Measurements from ENCODE around the gene FKBP5. TPM values are rescaled to one million over a fixed set of nuclear protein-coding genes. Genes with fewer than 3 reads are reported as not detected.

FKBP5 gene
- polyA plus RNA-seq, 2 of the 4 experiments (the other 2 are of a cell fraction) = 8.4 to 11.7 TPM

DNA sequence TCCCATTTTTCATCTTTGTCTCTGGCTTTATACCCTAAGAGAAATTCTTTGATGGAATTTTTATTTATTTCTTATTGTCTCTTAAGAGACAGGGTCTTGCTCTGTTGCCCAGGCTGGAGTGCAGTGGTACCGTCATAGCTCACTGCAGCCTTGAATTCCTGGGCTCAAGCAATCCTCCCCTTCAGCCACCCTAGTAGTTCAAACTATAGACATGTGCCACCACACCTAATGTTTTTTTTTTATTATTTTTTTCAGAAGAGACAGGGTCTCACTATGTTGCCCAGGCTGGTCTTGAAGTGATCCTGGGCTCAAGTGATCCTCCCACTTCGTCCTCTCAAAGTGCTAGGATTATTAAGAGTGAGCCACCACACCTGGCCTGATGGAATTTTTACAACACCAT is 40.5 kb downstream of the FKBP5 start:
- ChIA-PET POLR2A (no interaction called here), CTCF (interaction anchor here (0.6 to 1.2 kb wide), 2 partner anchors 131 to 447 kb away, joined by 3 read pairs; no protein-coding TSS in a partner anchor)
- Histone ChIP-seq H3K4me3 (no peak overlapping the region), H3K27ac (no peak overlapping the region), H3K9me3 (no peaks in the 10 kb centered on the region), H3K4me2 (no peak overlapping the region), H3K4me1 (no peaks in the 10 kb centered on the region)
- no peak for TF ChIP-seq FOXS1 (CRISPR knock-in tag; IDR thresholded peaks at IDR 0.05)
- no peak for TF ChIP-seq TP53 (CRISPR knock-in tag; IDR thresholded peaks at IDR 0.05)
- TF ChIP-seq, protein P1, sequence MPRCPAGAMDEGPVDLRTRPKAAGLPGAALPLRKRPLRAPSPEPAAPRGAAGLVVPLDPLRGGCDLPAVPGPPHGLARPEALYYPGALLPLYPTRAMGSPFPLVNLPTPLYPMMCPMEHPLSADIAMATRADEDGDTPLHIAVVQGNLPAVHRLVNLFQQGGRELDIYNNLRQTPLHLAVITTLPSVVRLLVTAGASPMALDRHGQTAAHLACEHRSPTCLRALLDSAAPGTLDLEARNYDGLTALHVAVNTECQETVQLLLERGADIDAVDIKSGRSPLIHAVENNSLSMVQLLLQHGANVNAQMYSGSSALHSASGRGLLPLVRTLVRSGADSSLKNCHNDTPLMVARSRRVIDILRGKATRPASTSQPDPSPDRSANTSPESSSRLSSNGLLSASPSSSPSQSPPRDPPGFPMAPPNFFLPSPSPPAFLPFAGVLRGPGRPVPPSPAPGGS (IDR thresholded peaks at IDR 0.05) = no peak
- TF ChIP-seq EP300 (IDR thresholded peaks at IDR 0.05) = no peak
- no peak for TF ChIP-seq KDM5A (IDR thresholded peaks at IDR 0.05)
- no peak for TF ChIP-seq KDM1A (IDR thresholded peaks at IDR 0.05; ENCODE audit: low read depth)
- TF ChIP-seq ZSCAN20 (CRISPR knock-in tag; IDR thresholded peaks at IDR 0.05) = no peak
- no peak for TF ChIP-seq TFCP2L1 (CRISPR knock-in tag; IDR thresholded peaks at IDR 0.05)
- no peak for TF ChIP-seq FOSL2 (IDR thresholded peaks at IDR 0.05)
- TF ChIP-seq FOSL2 (CRISPR knock-in tag; IDR thresholded peaks at IDR 0.05) = no peak
- FAIRE-seq = no peak
- no peak for DNase-seq (ENCODE audit: low read depth in 1 of 2, low spot score in 1 of 2)
- no peak for ATAC-seq
- 93% methylated on average over 2 of the region's 2 CpGs for WGBS (ENCODE audit: missing lambda C conversion rate)

DNA sequence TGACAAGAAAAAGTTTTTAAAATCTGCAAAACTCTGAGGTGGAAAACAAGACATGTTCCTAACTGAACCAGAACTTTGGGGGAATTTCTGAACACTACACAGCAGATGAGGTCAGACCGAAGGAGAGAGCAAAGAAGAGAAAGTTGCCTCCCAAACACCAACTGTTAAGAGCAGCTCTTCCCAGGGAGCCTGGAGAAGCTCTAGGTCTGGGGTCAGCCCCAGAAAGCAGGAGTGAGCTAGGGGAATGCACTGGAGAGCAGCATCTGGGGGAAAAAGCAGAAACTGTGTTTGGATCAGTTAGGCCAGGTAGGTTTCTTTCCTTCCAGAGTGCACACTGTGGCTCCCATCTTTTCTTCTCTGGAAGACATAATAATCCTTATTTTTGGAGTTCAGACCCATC is 41.3 kb downstream of the FKBP5 start:
- no peak overlapping the region for H3K4me2 ChIP-seq
- TF ChIP-seq EP300 (IDR thresholded peaks at IDR 0.05) (no peak), BHLHE40 (IDR thresholded peaks at IDR 0.05; ENCODE audit: low read depth, low read length) (no peak), CBX2 (IDR thresholded peaks at IDR 0.05; ENCODE audit: borderline replicate concordance, low read depth) (no peak), FOSB (CRISPR knock-in tag; IDR thresholded peaks at IDR 0.05) (no peak), JUNB (IDR thresholded peaks at IDR 0.05) (no peak), SMC3 (IDR thresholded peaks at IDR 0.05) (no peak)
- no peak overlapping the region for H3K4me3 ChIP-seq
- no peaks in the 10 kb centered on the region for H3K4me1 ChIP-seq
- DNase-seq (ENCODE audit: low read depth in 1 of 2, low spot score in 1 of 2) (no peak), FAIRE-seq (no peak), ATAC-seq (no peak)
- POLR2A ChIA-PET = no interaction called here
- WGBS (ENCODE audit: missing lambda C conversion rate) = 69% methylated on average over 1 of the region's 1 CpG
- H3K9me3 ChIP-seq = no peaks in the 10 kb centered on the region
- CTCF ChIA-PET = interaction anchor here (0.6 kb wide), 1 partner anchor 23 kb away, joined by 3 read pairs; no protein-coding TSS in a partner anchor
- H3K27ac ChIP-seq = no peak overlapping the region

DNA sequence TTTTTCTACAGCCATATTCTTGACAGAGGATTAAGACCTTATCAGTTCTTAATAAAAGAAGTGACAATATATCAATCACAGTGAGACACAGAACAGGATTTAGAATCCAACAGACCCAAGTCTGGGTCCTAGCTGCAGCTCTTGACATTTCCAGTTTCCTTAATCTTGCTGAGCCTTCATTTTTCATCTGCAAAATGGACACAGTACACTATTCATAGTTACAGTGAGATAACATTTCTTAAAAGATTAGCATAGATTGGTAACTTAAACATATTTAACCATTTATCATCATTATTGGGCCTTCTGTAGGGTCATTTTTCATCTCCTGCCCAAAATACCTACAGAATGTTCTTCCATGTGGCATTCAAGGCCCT is 45.6 kb downstream of the FKBP5 start:
- ChIA-PET POLR2A (no interaction called here), CTCF (interaction anchor here (1.2 to 1.6 kb wide), 4 partner anchors 8 to 93 kb away, joined by 3 to 5 read pairs (median 4); partner anchors contain the start of gene ARMC12)
- Histone ChIP-seq H3K27ac (no peak overlapping the region), H3K4me2 (no peak overlapping the region), H3K4me3 (no peak overlapping the region), H3K9me3 (no peaks in the 10 kb centered on the region), H3K4me1 (no peaks in the 10 kb centered on the region; the same call in 2 of the 3 replicates)
- FAIRE-seq (no peak), DNase-seq (ENCODE audit: low read depth in 1 of 2, low spot score in 1 of 2) (no peak), ATAC-seq (no peak)
- TF ChIP-seq, protein P2, sequence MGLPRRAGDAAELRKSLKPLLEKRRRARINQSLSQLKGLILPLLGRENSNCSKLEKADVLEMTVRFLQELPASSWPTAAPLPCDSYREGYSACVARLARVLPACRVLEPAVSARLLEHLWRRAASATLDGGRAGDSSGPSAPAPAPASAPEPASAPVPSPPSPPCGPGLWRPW (IDR thresholded peaks at IDR 0.05) = no peak
- TF ChIP-seq, protein P3, sequence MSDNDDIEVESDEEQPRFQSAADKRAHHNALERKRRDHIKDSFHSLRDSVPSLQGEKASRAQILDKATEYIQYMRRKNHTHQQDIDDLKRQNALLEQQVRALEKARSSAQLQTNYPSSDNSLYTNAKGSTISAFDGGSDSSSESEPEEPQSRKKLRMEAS (IDR thresholded peaks at IDR 0.05) = no peak
- TF ChIP-seq RARB (CRISPR knock-in tag; IDR thresholded peaks at IDR 0.05) (no peak), CEBPB (IDR thresholded peaks at IDR 0.05) (no peak), JUN (IDR thresholded peaks at IDR 0.05) (no peak), ESRRA (IDR thresholded peaks at IDR 0.05; ENCODE audit: borderline replicate concordance, low read length) (no peak), CBX8 (IDR thresholded peaks at IDR 0.05) (no peak), EP300 (IDR thresholded peaks at IDR 0.05) (no peak), POLR2A (IDR thresholded peaks at IDR 0.05; ENCODE audit: low read length) (no peak), HOXB5 (CRISPR knock-in tag; IDR thresholded peaks at IDR 0.05) (no peak), MAFK (IDR thresholded peaks at IDR 0.05; ENCODE audit: partially characterized antibody) (no peak), NPAS2 (CRISPR knock-in tag; IDR thresholded peaks at IDR 0.05; ENCODE audit: borderline replicate concordance) (no peak), CHD4 (IDR thresholded peaks at IDR 0.05; ENCODE audit: borderline replicate concordance) (no peak)
- TF ChIP-seq, protein P4, sequence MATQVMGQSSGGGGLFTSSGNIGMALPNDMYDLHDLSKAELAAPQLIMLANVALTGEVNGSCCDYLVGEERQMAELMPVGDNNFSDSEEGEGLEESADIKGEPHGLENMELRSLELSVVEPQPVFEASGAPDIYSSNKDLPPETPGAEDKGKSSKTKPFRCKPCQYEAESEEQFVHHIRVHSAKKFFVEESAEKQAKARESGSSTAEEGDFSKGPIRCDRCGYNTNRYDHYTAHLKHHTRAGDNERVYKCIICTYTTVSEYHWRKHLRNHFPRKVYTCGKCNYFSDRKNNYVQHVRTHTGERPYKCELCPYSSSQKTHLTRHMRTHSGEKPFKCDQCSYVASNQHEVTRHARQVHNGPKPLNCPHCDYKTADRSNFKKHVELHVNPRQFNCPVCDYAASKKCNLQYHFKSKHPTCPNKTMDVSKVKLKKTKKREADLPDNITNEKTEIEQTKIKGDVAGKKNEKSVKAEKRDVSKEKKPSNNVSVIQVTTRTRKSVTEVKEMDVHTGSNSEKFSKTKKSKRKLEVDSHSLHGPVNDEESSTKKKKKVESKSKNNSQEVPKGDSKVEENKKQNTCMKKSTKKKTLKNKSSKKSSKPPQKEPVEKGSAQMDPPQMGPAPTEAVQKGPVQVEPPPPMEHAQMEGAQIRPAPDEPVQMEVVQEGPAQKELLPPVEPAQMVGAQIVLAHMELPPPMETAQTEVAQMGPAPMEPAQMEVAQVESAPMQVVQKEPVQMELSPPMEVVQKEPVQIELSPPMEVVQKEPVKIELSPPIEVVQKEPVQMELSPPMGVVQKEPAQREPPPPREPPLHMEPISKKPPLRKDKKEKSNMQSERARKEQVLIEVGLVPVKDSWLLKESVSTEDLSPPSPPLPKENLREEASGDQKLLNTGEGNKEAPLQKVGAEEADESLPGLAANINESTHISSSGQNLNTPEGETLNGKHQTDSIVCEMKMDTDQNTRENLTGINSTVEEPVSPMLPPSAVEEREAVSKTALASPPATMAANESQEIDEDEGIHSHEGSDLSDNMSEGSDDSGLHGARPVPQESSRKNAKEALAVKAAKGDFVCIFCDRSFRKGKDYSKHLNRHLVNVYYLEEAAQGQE (IDR thresholded peaks at IDR 0.05) = no peak
- TF ChIP-seq, protein P5, sequence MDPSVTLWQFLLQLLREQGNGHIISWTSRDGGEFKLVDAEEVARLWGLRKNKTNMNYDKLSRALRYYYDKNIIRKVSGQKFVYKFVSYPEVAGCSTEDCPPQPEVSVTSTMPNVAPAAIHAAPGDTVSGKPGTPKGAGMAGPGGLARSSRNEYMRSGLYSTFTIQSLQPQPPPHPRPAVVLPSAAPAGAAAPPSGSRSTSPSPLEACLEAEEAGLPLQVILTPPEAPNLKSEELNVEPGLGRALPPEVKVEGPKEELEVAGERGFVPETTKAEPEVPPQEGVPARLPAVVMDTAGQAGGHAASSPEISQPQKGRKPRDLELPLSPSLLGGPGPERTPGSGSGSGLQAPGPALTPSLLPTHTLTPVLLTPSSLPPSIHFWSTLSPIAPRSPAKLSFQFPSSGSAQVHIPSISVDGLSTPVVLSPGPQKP (IDR thresholded peaks at IDR 0.05; ENCODE audit: low read depth, low read length) = no peak
- TF ChIP-seq, protein P6, sequence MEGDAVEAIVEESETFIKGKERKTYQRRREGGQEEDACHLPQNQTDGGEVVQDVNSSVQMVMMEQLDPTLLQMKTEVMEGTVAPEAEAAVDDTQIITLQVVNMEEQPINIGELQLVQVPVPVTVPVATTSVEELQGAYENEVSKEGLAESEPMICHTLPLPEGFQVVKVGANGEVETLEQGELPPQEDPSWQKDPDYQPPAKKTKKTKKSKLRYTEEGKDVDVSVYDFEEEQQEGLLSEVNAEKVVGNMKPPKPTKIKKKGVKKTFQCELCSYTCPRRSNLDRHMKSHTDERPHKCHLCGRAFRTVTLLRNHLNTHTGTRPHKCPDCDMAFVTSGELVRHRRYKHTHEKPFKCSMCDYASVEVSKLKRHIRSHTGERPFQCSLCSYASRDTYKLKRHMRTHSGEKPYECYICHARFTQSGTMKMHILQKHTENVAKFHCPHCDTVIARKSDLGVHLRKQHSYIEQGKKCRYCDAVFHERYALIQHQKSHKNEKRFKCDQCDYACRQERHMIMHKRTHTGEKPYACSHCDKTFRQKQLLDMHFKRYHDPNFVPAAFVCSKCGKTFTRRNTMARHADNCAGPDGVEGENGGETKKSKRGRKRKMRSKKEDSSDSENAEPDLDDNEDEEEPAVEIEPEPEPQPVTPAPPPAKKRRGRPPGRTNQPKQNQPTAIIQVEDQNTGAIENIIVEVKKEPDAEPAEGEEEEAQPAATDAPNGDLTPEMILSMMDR (IDR thresholded peaks at IDR 0.05) = no peak
